Measurements from ENCODE around the gene CSMD2. TPM values are rescaled to one million over a fixed set of nuclear protein-coding genes. Genes with fewer than 3 reads are reported as not detected.

Gene CSMD2
- total RNA-seq, 1 experiment from 2014 or later, result 0.22 TPM

DNA sequence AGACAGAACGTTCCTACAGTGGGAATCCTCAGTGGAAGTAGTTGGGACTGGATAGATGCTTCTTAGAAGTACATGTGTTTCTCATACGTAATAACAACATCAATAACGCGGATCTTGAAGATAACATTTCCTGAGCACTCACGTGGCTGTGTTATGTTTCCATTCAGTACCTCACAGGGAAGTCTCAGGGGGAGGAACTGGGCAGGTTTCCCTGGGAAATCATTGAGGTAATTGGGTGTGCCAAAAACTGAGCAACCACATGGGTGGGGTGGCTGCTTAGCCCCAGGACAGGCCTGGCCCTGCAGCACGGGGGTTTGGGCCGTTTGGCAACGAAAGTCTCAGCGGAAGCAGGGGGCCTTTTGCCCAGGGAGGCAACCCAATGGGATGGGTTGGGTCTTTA lies 558.8 kb downstream of the CSMD2 start (continued):
- TF ChIP-seq CEBPB (IDR thresholded peaks at IDR 0.05; ENCODE audit: low read depth), result no peak
- no peak for TF ChIP-seq JUND (IDR thresholded peaks at IDR 0.05)
- no peak for TF ChIP-seq ZNF274 (IDR thresholded peaks at IDR 0.05; ENCODE audit: low read depth, low read length)
- TF ChIP-seq RAD21 (IDR thresholded peaks at IDR 0.05; ENCODE audit: low read depth), result no peak
- TF ChIP-seq SRF (IDR thresholded peaks at IDR 0.05; ENCODE audit: low read depth), result no peak

DNA sequence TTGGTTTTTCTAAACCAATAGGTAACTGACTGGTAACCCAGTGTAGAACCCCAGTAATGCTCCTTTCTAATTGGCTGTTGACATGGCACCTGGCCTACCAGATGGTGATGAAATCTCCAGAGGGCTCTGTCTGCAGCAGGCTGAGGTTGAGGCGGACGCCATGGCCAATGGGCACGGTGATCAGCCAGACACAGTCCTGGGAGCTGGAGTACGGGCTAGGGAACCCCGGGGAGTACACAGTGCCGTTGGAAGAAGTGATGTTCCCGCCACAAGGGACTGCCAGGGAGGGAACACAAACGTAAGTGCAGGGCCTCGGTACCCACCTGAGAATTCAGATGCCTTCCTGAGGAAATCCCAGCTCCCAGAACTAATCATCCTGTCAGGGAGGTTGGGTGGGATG lies 562.8 kb downstream of the CSMD2 start:
- DNase-seq (ENCODE audit: low read depth, low spot score) (no peak), ATAC-seq (no peak)
- H4K20me1 ChIP-seq (ENCODE audit: insufficient read depth), result no peaks in the 10 kb centered on the region
- intact Hi-C loops (cut with micrococcal nuclease), result no loop called here
- no peaks in the 10 kb centered on the region for H3K36me3 ChIP-seq (ENCODE audit: control insufficient read depth in 1 of 2, insufficient read depth in 2 of 2, low read length in 2 of 2)
- RAD21 ChIA-PET (ENCODE audit: low non-redundant PET in 1 of 2, low total read pairs in 2 of 2, uncharacterized antibody in 2 of 2, unreplicated experiment in 2 of 2), result no interaction called here
- no peaks in the 10 kb centered on the region for H3K4me1 ChIP-seq (ENCODE audit: control insufficient read depth in 1 of 2, insufficient read depth in 2 of 2, low read length in 2 of 2)
- H3K9ac ChIP-seq (ENCODE audit: low read length), result no peak overlapping the region
- H3K79me2 ChIP-seq (ENCODE audit: insufficient read depth, low read length), result no peaks in the 10 kb centered on the region
- H3K9me2 ChIP-seq (ENCODE audit: insufficient read depth), result no peaks in the 10 kb centered on the region
- H3K27me3 ChIP-seq (ENCODE audit: insufficient read depth, low read length), result peaks cover 3% of the 10 kb centered on the region; the same call in 1 of the 2 replicates
- H3K4me2 ChIP-seq (ENCODE audit: low read length), result no peak overlapping the region
- CTCF ChIA-PET, result no interaction called here
- BruUV-seq (replicated peaks), result no TSS peak
- no peak overlapping the region for H3K27ac ChIP-seq (ENCODE audit: low read depth, low read length)
- POLR2A ChIA-PET, result no interaction called here
- H3K4me3 ChIP-seq (replicated peaks in 1 of 2; ENCODE audit: low read depth in 1 of 2, low read length in 2 of 2), result no peak overlapping the region
- no peak for TF ChIP-seq ZNF274 (IDR thresholded peaks at IDR 0.05; ENCODE audit: low read depth, low read length)
- no peak for TF ChIP-seq CBX3 (IDR thresholded peaks at IDR 0.05; ENCODE audit: low read depth)
- TF ChIP-seq, protein P1, sequence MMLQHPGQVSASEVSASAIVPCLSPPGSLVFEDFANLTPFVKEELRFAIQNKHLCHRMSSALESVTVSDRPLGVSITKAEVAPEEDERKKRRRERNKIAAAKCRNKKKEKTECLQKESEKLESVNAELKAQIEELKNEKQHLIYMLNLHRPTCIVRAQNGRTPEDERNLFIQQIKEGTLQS (IDR thresholded peaks at IDR 0.05), result no peak
- TF ChIP-seq ELF1 (IDR thresholded peaks at IDR 0.05; ENCODE audit: borderline replicate concordance, low read depth), result no peak
- TF ChIP-seq TCF7L2 (IDR thresholded peaks at IDR 0.05; ENCODE audit: borderline replicate concordance, extremely low read depth, insufficient read depth, insufficient read length), result no peak
- TF ChIP-seq SRF (IDR thresholded peaks at IDR 0.05; ENCODE audit: low read depth), result no peak
- TF ChIP-seq, protein P2, sequence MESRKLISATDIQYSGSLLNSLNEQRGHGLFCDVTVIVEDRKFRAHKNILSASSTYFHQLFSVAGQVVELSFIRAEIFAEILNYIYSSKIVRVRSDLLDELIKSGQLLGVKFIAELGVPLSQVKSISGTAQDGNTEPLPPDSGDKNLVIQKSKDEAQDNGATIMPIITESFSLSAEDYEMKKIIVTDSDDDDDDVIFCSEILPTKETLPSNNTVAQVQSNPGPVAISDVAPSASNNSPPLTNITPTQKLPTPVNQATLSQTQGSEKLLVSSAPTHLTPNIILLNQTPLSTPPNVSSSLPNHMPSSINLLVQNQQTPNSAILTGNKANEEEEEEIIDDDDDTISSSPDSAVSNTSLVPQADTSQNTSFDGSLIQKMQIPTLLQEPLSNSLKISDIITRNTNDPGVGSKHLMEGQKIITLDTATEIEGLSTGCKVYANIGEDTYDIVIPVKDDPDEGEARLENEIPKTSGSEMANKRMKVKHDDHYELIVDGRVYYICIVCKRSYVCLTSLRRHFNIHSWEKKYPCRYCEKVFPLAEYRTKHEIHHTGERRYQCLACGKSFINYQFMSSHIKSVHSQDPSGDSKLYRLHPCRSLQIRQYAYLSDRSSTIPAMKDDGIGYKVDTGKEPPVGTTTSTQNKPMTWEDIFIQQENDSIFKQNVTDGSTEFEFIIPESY (IDR thresholded peaks at IDR 0.05; ENCODE audit: extremely low read depth, insufficient replicate concordance, low read length), result no peak
- TF ChIP-seq EZH2 (IDR thresholded peaks at IDR 0.05), result no peak
- TF ChIP-seq, protein P3, sequence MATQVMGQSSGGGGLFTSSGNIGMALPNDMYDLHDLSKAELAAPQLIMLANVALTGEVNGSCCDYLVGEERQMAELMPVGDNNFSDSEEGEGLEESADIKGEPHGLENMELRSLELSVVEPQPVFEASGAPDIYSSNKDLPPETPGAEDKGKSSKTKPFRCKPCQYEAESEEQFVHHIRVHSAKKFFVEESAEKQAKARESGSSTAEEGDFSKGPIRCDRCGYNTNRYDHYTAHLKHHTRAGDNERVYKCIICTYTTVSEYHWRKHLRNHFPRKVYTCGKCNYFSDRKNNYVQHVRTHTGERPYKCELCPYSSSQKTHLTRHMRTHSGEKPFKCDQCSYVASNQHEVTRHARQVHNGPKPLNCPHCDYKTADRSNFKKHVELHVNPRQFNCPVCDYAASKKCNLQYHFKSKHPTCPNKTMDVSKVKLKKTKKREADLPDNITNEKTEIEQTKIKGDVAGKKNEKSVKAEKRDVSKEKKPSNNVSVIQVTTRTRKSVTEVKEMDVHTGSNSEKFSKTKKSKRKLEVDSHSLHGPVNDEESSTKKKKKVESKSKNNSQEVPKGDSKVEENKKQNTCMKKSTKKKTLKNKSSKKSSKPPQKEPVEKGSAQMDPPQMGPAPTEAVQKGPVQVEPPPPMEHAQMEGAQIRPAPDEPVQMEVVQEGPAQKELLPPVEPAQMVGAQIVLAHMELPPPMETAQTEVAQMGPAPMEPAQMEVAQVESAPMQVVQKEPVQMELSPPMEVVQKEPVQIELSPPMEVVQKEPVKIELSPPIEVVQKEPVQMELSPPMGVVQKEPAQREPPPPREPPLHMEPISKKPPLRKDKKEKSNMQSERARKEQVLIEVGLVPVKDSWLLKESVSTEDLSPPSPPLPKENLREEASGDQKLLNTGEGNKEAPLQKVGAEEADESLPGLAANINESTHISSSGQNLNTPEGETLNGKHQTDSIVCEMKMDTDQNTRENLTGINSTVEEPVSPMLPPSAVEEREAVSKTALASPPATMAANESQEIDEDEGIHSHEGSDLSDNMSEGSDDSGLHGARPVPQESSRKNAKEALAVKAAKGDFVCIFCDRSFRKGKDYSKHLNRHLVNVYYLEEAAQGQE (IDR thresholded peaks at IDR 0.05; ENCODE audit: low read depth), result no peak
- no peak for TF ChIP-seq FOSL1 (IDR thresholded peaks at IDR 0.05; ENCODE audit: low read depth)
- no peak for TF ChIP-seq SP1 (IDR thresholded peaks at IDR 0.05; ENCODE audit: low read depth)
- TF ChIP-seq, protein P4, sequence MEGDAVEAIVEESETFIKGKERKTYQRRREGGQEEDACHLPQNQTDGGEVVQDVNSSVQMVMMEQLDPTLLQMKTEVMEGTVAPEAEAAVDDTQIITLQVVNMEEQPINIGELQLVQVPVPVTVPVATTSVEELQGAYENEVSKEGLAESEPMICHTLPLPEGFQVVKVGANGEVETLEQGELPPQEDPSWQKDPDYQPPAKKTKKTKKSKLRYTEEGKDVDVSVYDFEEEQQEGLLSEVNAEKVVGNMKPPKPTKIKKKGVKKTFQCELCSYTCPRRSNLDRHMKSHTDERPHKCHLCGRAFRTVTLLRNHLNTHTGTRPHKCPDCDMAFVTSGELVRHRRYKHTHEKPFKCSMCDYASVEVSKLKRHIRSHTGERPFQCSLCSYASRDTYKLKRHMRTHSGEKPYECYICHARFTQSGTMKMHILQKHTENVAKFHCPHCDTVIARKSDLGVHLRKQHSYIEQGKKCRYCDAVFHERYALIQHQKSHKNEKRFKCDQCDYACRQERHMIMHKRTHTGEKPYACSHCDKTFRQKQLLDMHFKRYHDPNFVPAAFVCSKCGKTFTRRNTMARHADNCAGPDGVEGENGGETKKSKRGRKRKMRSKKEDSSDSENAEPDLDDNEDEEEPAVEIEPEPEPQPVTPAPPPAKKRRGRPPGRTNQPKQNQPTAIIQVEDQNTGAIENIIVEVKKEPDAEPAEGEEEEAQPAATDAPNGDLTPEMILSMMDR (IDR thresholded peaks at IDR 0.05 in 2 of 3, conservative IDR thresholded peaks at IDR 0.05 in 1 of 3; ENCODE audit: borderline replicate concordance in 1 of 3, insufficient read depth in 1 of 3, low read depth in 2 of 3, low read length in 2 of 3), result no peak
- H3K9me3 ChIP-seq (ENCODE audit: control insufficient read depth in 1 of 2, insufficient read depth in 1 of 2, low read depth in 1 of 2, low read length in 2 of 2), result no peaks in the 10 kb centered on the region
- no peak overlapping the region for H2AFZ ChIP-seq (ENCODE audit: low read depth, low read length, poor library complexity, severe bottlenecking)
